B cell (primary cell): ENCODE results near the gene RAX2. TPM values are rescaled to one million over a fixed set of nuclear protein-coding genes. Genes with fewer than 3 reads are reported as not detected.

ENCODE experiments used
- ATAC-seq: fragments of 200-7000 bp; cut with Tn5 transposase; one replicate; pipeline ENCODE4 v1.10.0; 2021; ENCODE audit warnings: low read depth, mild to moderate bottlenecking, moderate number of reproducible peaks, moderate library complexity
- CTCF ChIA-PET: fragments of 350-600 bp; sonication (Branson Sonifier 250); formaldehyde crosslinking; loops from one replicate; lab custom pipeline; 2021; ENCODE audit warnings: antibody characterized with exemption, inconsistent platforms; lab: Charles Lee
- POLR2A ChIA-PET: fragments of 350-600 bp; sonication (Branson Sonifier 250); formaldehyde crosslinking; loops from one replicate; lab custom pipeline; 2021; ENCODE audit warnings: antibody characterized with exemption; lab: Charles Lee
- DNase-seq: peaks from one replicate; pipeline ENCODE4 v3.0.0; 2013
- H2AFZ ChIP-seq: 2 replicates; pipeline ENCODE4 v1.6.1; 2012; ENCODE audit warnings: mild to moderate bottlenecking, low read depth, low read length; ENCODE audit not compliant: insufficient read depth, poor library complexity, severe bottlenecking
- H3K27ac ChIP-seq, 2 donors: 1 replicate in 1 of 2; 2 replicates in 1 of 2; pipeline ENCODE4 v1.5.1; 2012 to 2013; ENCODE audit warnings: low read length in 2 of 2, mild to moderate bottlenecking in 2 of 2, moderate library complexity in 1 of 2
- H3K27me3 ChIP-seq, 4 experiments: fragments of 200-600 bp in 1 of 4; sonication (generic) in 1 of 4; replicated peaks in 1 of 4; 1 replicate in 2 of 4; 2 replicates in 2 of 4; pipeline versions ENCODE4 v1.6.1 to v1.7.0; 2013 to 2016; ENCODE audit warnings: low read length in 3 of 4, mild to moderate bottlenecking in 2 of 4, mixed read lengths in 1 of 4, moderate library complexity in 1 of 4; ENCODE audit not compliant: insufficient read depth in 4 of 4, control insufficient read depth in 3 of 4; ENCODE audit errors: control extremely low read depth in 1 of 4
- H3K36me3 ChIP-seq, 2 experiments: replicated peaks in 1 of 2; 1 replicate in 1 of 2; 2 replicates in 1 of 2; pipeline versions ENCODE4 v1.6.1 to v1.7.1; 2013; ENCODE audit warnings: low read length in 1 of 2; ENCODE audit not compliant: insufficient read depth in 2 of 2, control insufficient read depth in 1 of 2; ENCODE audit errors: control extremely low read depth in 1 of 2, extremely low read depth in 1 of 2
- H3K4me1 ChIP-seq, 2 donors: fragments of 200-600 bp in 1 of 2; sonication (generic) in 1 of 2; 1 replicate in 1 of 2; 2 replicates in 1 of 2; pipeline versions ENCODE4 v1.5.1 to v1.6.1; 2013 to 2017; ENCODE audit warnings: low read length in 2 of 2; ENCODE audit not compliant: control insufficient read depth in 2 of 2, insufficient read depth in 2 of 2
- H3K4me2 ChIP-seq: replicated peaks from 2 replicates; pipeline ENCODE3; 2012; ENCODE audit warnings: mild to moderate bottlenecking, low read depth, low read length; ENCODE audit not compliant: poor library complexity, severe bottlenecking
- H3K4me3 ChIP-seq, 5 experiments: fragments of 200-600 bp in 1 of 5; sonication (generic) in 1 of 5; 1 replicate in 3 of 5; 2 replicates in 2 of 5; pipeline versions ENCODE4 v1.5.1 to v1.7.0; 2011 to 2016; ENCODE audit warnings: low read length in 4 of 5, mild to moderate bottlenecking in 4 of 5, low read depth in 2 of 5, control low read depth in 1 of 5, moderate library complexity in 1 of 5; ENCODE audit not compliant: insufficient read depth in 1 of 5; ENCODE audit errors: control extremely low read depth in 1 of 5, extremely low read depth in 1 of 5
- H3K79me2 ChIP-seq: fragments of 200-600 bp; sonication (generic); one replicate; pipeline ENCODE4 v1.6.0; 2016; ENCODE audit warnings: low read length; ENCODE audit not compliant: control insufficient read depth, insufficient read depth
- H3K9ac ChIP-seq: fragments of 200-600 bp; sonication (generic); 2 replicates; pipeline ENCODE4 v1.6.1; 2017; ENCODE audit warnings: mild to moderate bottlenecking, low read length, moderate library complexity
- H3K9me3 ChIP-seq, 3 donors: one replicate each; pipeline versions ENCODE4 v1.6.1 to v1.7.1; 2013; ENCODE audit warnings: low read length in 2 of 3; ENCODE audit not compliant: control insufficient read depth in 2 of 3, insufficient read depth in 1 of 3; ENCODE audit errors: control extremely low read depth in 1 of 3
- H4K20me1 ChIP-seq: 2 replicates; pipeline ENCODE4 v1.6.0; 2012; ENCODE audit warnings: mild to moderate bottlenecking, low read length; ENCODE audit not compliant: insufficient read depth, control insufficient read depth, poor library complexity, severe bottlenecking
- H3K27ac Mint-ChIP-seq: one replicate; pipeline ENCODE4 v1.8.0; 2021; ENCODE audit warnings: mixed read lengths
- H3K27me3 Mint-ChIP-seq: one replicate; pipeline ENCODE4 v1.8.0; 2021; ENCODE audit warnings: mixed read lengths
- H3K4me1 Mint-ChIP-seq: one replicate; pipeline ENCODE4 v1.8.0; 2021; ENCODE audit warnings: mixed read lengths
- H3K4me3 Mint-ChIP-seq: one replicate; pipeline ENCODE4 v1.8.0; 2021; ENCODE audit warnings: mixed read lengths
- H3K9me3 Mint-ChIP-seq: one replicate; pipeline ENCODE4 v1.8.0; 2022; ENCODE audit warnings: mixed read lengths; ENCODE audit not compliant: insufficient read depth
- CTCF ChIP-seq: fragments of 200-600 bp; IDR thresholded peaks from one replicate; pipeline ENCODE4 v1.8.0; 2022; ENCODE audit warnings: antibody characterized with exemption, mild to moderate bottlenecking
- EZH2 ChIP-seq: IDR thresholded peaks from 2 replicates; pipeline ENCODE4 v1.6.1; 2012; ENCODE audit warnings: borderline replicate concordance, low read depth, mild to moderate bottlenecking, moderate library complexity, low read length; ENCODE audit not compliant: insufficient read depth, poor library complexity, severe bottlenecking
- WGBS: methylation state at CpG from one replicate; pipeline ENCODE4 v1.1.5; 2013; ENCODE audit warnings: missing lambda C conversion rate; ENCODE audit not compliant: insufficient coverage; 5-methylcytosine and 5-hydroxymethylcytosine counted together
- intact Hi-C: fragments of 100-400 bp; cut with micrococcal nuclease; formaldehyde crosslinking; loops from one replicate; pipeline ENCODE4 v1.10.0; 2022
- polyA plus RNA-seq: library from polyadenylated mRNA; depleted of rRNA; stranded (reverse); fragments of >200 nt; gene quantifications from 2 replicates; pipeline ENCODE4 v1.2.3, GENCODE V29; 2012
- total RNA-seq, 2 donors: library from RNA; stranded (reverse); fragments of 120-200 nt in 1 of 2; gene quantifications; 1 replicate in 1 of 2; 2 replicates in 1 of 2; pipeline versions ENCODE4 v1.2.3 to v1.2.4, GENCODE V29; 2013 to 2022

RAX2 gene
- total and polyA plus RNA-seq, 2 donors (not counting 1 experiment from before 2014, with no cell fraction given), result not detected

GRCh38 chr19:3751236-3751635 lies 20.8 kb downstream of the RAX2 start:
- Histone ChIP-seq H3K9ac (no peak overlapping the region), H3K36me3 (peaks cover 1 to 32% of the 10 kb centered on the region in 2 experiments), H2AFZ (no peak overlapping the region), H3K27me3 (no peaks in the 10 kb centered on the region), H3K27ac (no peak overlapping the region), H3K4me3 (no peak overlapping the region), H4K20me1 (peaks cover 32% of the 10 kb centered on the region), H3K4me2 (no peak overlapping the region), H3K9me3 (peaks cover 0 to 6% (median 0%) of the 10 kb centered on the region in 3 donors), H3K4me1 (no peaks in the 10 kb centered on the region), H3K79me2 (peaks cover 12% of the 10 kb centered on the region)
- TF ChIP-seq EZH2 (no peak), CTCF (no peak)
- Mint-ChIP-seq H3K27ac (no peak overlapping the region), H3K27me3 (no peaks in the 10 kb centered on the region), H3K9me3 (no peaks in the 10 kb centered on the region), H3K4me1 (peaks cover 5% of the 10 kb centered on the region), H3K4me3 (no peak overlapping the region)
- DNase-seq (no peak), ATAC-seq (no peak)
- intact Hi-C loops, result no loop called here
- ChIA-PET CTCF (no interaction called here), POLR2A (no interaction called here)
- 97% methylated on average over 25 of the region's 30 CpGs for WGBS

GRCh38 chr19:3750211-3750610 lies 21.8 kb downstream of the RAX2 start:
- Mint-ChIP-seq H3K27me3 (no peaks in the 10 kb centered on the region), H3K27ac (no peak overlapping the region), H3K4me1 (peaks cover 5% of the 10 kb centered on the region), H3K9me3 (no peaks in the 10 kb centered on the region), H3K4me3 (no peak overlapping the region)
- 93% methylated on average over 2 of the region's 2 CpGs for WGBS
- H4K20me1 ChIP-seq, result peaks cover 27% of the 10 kb centered on the region
- no peak overlapping the region for H3K27ac ChIP-seq
- no peak overlapping the region for H3K4me2 ChIP-seq
- H3K36me3 ChIP-seq, result peaks cover 1 to 32% of the 10 kb centered on the region in 2 experiments
- no peaks in the 10 kb centered on the region for H3K4me1 ChIP-seq
- intact Hi-C loops, result no loop called here
- H3K9me3 ChIP-seq, result peaks cover 0 to 6% (median 0%) of the 10 kb centered on the region in 3 donors
- peaks cover 5% of the 10 kb centered on the region for H3K79me2 ChIP-seq
- ATAC-seq (no peak), DNase-seq (no peak)
- POLR2A ChIA-PET, result no interaction called here
- H3K4me3 ChIP-seq, result no peak overlapping the region
- no peak for TF ChIP-seq EZH2
- no peak for TF ChIP-seq CTCF
- no peak overlapping the region for H2AFZ ChIP-seq
- CTCF ChIA-PET, result no interaction called here
- no peak overlapping the region for H3K9ac ChIP-seq
- no peaks in the 10 kb centered on the region for H3K27me3 ChIP-seq
